ENCODE results near the gene C9orf85.
"Not testable (repeated sequence)": the region's sequence is repeated elsewhere in the genome, so short reads cannot be mapped to it uniquely, and the experiment has no call there.

Gene C9orf85

GRCh38 chr9:71944754-71945375 lies 33.4 kb downstream of the C9orf85 start:
- no peak for DNase-seq (ENCODE audit: low read depth)

DNA sequence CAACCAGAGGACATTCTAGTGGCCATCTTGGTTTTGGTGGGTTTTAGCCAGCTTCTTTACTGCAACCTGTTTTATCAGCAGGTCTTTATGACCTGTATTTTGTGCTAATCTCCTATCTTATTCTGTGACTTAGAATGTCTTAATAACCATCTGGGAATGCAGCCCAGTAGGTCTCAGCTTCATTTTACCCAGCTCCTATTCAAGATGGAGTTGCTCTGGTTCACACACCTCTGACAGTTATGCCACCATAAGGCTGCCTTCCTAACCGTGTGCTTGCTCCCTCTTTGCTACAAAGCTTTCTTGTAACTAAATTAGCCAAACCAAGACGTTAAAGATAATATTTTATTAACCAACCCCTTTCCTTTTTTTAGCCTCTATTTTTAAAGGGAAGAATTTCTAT lies 43.2 kb downstream of the C9orf85 start:
- not testable (repeated sequence) for DNase-seq (ENCODE audit: low read depth)

GRCh38 chr9:71955300-71955915 lies 44.0 kb downstream of the C9orf85 start:
- no peak for DNase-seq (ENCODE audit: low read depth)

GRCh38 chr9:71962328-71962727 lies 50.9 kb downstream of the C9orf85 start:
- no peak for DNase-seq (ENCODE audit: low read depth)

GRCh38 chr9:71963471-71963996 lies 52.1 kb downstream of the C9orf85 start:
- not testable (repeated sequence) for DNase-seq (ENCODE audit: low read depth)

DNA sequence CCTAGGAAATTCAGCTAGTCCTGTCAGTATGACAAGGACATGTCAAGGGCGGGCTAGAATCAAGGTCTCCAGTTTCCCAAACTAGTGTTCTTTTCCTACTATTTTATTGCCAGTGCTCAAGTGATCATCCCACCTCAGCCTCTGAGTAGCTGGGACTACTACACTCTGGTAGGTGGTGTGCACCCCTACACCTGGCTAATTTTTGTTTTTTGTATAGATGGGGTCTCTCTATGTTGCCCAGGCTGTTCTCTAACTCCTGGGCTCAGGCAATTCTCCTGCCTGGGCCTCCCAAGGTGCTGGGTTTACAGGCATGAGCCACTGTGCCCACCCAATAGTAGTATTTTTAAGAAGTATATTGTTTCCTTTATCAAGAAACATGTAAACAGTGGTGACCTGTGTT lies 54.0 kb downstream of the C9orf85 start:
- no peak for DNase-seq (ENCODE audit: low read depth)

GRCh38 chr9:71966601-71967000 lies 55.2 kb downstream of the C9orf85 start:
- DNase-seq (ENCODE audit: low read depth), result no peak

DNA sequence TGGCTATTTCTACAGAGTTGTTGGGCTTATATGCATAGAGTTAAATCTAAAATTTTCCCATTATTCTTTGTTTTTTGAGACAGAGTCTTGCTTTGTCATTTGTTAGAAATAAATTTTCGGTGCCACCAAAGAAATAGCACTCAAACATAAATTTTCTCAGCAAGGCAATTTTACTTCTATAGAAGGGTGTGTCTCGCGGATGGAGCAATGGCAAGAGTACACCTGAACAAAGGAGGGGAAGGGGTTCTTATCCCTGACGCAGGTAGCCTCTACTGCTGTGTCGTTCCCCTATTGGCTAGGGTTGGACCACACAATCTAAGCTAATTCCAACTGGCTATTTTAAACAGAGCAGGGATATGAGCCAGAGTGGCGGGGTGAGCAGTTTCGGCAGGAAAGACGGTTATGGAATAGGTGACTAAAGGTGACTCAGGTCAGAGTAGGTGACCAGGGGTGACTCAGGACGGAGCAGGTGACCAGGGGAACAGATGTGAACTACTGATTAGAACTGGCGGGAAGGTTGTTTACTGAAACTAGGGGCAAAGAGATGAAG lies 57.2 kb downstream of the C9orf85 start:
- no peak for DNase-seq (ENCODE audit: low read depth)

GRCh38 chr9:71975833-71976232 lies 64.4 kb downstream of the C9orf85 start:
- DNase-seq (ENCODE audit: low read depth), result no peak

DNA sequence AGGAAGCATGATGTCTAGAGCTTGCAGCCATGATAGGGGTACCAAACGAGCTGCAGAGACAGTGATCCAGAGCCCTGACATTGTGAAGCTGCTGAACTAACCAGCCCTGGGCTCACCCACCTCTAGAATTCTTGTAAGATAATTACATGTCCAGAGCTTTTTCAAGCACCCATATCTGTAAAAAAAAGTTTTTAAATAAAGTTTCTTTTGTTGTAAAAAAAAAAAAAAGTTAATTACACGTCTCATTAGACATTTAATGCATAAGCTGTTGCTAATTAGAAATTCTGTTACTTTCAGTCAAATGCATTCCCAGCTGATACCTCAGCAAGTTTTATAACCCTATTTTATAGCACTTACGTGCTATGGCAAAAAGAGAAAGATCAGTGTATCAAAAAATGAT lies 65.6 kb downstream of the C9orf85 start:
- DNase-seq (ENCODE audit: low read depth), result no peak

GRCh38 chr9:71980266-71981190 lies 69.1 kb downstream of the C9orf85 start:
- no peak for DNase-seq (ENCODE audit: low read depth)

GRCh38 chr9:71981944-71982343 lies 70.5 kb downstream of the C9orf85 start:
- DNase-seq (ENCODE audit: low read depth), result no peak

DNA sequence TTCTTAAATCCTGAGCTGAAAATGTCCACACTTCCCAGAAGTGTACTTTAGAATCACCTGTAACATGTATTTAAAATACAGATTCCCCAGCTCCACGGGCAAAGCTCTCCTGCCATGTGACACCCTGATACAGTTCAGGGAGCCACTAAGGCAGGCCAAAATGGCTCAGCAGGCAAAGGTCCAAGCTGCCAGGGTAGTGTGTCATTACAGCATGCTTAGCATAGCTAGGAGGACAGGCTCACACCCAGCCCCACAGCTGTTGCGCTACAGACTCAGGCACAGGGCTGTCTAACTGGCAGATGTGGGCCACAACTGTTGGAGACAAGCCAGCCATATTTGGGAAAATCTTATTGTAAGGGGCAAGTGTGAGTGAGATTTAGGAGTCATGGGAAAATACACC lies 73.0 kb downstream of the C9orf85 start:
- DNase-seq (ENCODE audit: low read depth), result no peak

GRCh38 chr9:71984831-71985281 lies 73.4 kb downstream of the C9orf85 start:
- no peak for DNase-seq (ENCODE audit: low read depth)

GRCh38 chr9:71985297-71985911 lies 74.0 kb downstream of the C9orf85 start:
- no peak for DNase-seq (ENCODE audit: low read depth)

DNA sequence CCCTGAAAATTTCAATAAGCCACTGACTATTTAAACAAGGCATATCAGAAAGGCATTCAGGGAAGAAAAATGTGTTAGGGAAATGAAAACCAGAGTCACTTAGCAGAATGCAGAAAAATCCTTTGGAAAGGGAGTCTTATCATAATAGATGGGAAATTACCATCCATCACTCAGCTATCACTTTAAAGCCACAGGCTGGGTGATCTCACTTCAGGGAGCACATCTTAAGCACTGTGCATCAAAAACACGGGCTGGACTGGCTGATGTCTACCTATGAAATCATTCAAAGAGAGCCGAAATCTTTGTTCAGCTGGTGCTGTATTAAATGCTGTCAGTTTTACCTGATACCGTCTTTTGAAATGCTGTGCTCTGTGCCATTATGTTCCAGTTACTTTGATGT lies 75.5 kb downstream of the C9orf85 start:
- DNase-seq (ENCODE audit: low read depth), result no peak

DNA sequence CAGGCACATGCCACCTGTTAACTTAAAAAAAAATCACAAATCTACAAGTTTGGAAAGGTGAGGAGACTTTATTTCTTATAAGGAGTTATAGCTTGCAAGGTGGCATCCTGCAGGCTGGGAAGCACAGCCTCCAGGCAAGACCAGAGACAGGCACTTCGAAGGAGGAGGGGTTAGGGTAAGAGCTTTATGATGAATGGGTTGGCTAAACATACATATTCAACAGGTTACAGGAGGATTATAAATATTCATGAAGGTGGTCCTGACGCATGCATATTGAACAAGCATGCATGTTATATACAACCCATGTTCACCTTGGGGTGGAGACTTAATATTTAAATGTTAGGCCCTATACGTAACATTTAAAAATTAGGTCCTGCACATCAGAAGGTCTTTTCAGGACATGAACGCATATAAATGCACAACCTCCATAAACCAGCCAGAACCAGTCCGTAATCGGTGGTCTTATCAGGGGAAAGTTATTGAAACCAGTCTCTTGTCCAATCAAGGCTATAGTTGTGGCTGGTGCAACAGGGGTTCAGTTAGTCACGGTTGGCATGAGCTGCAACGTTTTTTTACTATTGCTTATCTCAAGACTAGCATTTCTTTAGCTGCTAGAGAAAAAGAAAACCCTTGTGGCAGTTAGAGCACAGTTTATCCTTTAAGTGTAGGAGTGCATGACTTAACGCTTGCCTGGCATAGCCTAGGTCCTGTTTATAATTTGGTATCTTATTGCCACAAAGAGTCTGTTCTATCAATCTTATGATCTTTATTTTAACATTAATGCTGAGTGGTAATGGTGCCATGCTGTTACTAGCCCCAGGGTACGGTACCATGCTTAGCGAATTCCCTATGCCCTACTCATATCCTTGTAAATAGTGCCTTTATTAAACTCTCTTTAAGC lies 76.3 kb downstream of the C9orf85 start:
- no peak for DNase-seq (ENCODE audit: low read depth)

DNA sequence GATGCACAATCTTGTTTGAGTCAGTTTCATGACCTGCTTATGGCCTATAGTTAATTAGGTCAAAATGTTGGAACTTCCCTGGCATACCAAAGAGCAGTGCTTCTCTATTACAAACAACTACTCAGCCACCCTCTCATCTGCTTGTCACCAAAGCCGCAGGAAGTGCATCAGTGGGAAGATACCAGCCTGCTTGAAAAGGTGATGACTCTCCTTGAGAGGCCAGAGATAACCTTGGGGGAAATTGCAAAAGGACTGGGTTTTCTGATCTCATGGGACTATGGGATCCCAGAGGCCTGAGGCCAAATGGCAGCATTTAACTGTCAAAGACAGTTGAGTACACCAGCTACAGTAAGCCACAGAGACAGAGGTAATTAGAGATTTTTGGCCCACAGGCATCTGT lies 79.0 kb downstream of the C9orf85 start:
- no peak for DNase-seq (ENCODE audit: low read depth)

DNA sequence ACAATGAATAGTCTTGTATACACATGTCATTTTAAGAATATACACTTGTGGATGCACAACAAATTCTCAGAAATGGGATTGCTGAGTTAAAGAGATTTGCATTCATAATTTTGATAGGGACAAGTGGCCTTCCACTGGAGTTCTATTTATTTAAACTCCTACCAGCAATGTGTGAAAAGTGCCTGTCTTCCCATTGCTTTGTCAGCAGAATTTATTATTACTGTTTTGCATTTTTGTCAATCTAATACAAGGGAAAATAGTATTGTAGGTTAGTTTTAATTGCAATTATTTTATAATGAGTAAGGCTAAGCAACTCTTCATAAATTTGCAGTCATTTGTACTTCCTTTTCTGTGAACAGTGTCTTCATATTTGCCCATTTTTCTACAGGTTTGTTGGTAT lies 94.0 kb downstream of the C9orf85 start:
- no peak for DNase-seq (ENCODE audit: low read depth)

DNA sequence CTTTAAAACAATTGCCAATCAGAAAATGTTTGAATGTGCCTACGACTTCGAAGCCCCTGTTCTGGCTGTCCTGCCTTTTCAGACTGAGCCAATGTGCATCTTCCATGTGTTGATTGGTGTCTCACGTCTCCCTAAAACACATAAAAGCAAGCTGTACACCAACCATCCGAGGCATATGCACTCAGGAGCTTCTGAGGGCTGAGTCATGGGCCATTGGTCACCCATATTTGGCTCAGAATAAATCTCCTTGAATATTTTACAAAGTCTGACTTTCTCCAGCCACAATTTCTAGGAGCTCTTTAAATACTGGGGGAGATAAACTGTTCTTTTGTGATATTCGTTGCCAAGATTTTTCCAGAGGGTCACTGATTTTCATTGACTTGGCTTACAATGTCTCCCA lies 95.1 kb downstream of the C9orf85 start:
- no peak for DNase-seq (ENCODE audit: low read depth)

DNA sequence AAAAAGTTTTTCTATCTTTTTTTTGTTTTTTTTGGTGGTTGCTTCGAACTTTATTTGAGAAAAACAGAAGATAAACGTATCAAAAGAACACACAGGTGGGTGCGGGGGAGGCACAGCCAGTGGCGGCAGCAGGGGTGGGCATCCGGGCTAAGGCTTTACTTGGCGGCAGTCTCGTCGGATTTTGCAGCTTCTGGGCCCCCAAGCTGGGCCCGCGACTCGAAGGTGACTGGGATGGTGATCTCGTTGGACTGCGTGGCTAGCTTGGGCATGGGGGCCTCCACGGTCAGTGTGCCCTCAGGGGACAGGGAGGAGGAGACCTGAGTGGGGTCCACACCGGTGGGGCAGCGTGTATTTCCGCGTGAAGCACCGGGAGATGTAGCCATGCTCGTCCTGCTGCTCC lies 96.3 kb downstream of the C9orf85 start:
- DNase-seq (ENCODE audit: low read depth), result not testable (repeated sequence)

Data from activated T-cell treated with anti-CD3 and anti-CD28 coated beads for 1 hour (primary cell).